GM23248 (cell line): ENCODE data around the gene KLHL40. TPM values are rescaled to one million over a fixed set of nuclear protein-coding genes. Genes with fewer than 3 reads are reported as not detected.

Experiments used
- DNase-seq: peaks from one replicate; pipeline ENCODE4 v3.0.0-alpha.2; 2015
- H2AFZ ChIP-seq: fragments of 200-600 bp; sonication (generic); 2 replicates; pipeline ENCODE4 v1.6.1; 2016; ENCODE audit warnings: antibody characterized with exemption
- H3F3A ChIP-seq: fragments of 200-600 bp; sonication (generic); 2 replicates; pipeline ENCODE4 v1.6.1; 2016; ENCODE audit warnings: mild to moderate bottlenecking, antibody characterized with exemption, mixed run types; ENCODE audit not compliant: insufficient read depth
- H3K27ac ChIP-seq: fragments of 200-600 bp; sonication (generic); 2 replicates; pipeline ENCODE4 v1.5.1; 2016; ENCODE audit warnings: mild to moderate bottlenecking
- H3K27me3 ChIP-seq: fragments of 200-600 bp; sonication (generic); replicated peaks from 2 replicates; pipeline ENCODE4 v1.6.1; 2016; ENCODE audit warnings: mild to moderate bottlenecking; ENCODE audit not compliant: insufficient read depth
- H3K36me3 ChIP-seq: fragments of 200-600 bp; sonication (generic); 2 replicates; pipeline ENCODE4 v1.6.1; 2016; ENCODE audit warnings: low read depth, mild to moderate bottlenecking
- H3K4me1 ChIP-seq: fragments of 200-600 bp; sonication (generic); 2 replicates; pipeline ENCODE4 v1.6.1; 2016; ENCODE audit warnings: mild to moderate bottlenecking; ENCODE audit not compliant: insufficient read depth
- H3K4me2 ChIP-seq: fragments of 200-600 bp; sonication (generic); one replicate; pipeline ENCODE4 v1.6.1; 2016; ENCODE audit warnings: mild to moderate bottlenecking; ENCODE audit not compliant: unreplicated experiment
- H3K4me3 ChIP-seq: fragments of 200-600 bp; sonication (generic); 2 replicates; pipeline ENCODE4 v1.5.1; 2016; ENCODE audit warnings: mild to moderate bottlenecking
- H3K79me2 ChIP-seq: fragments of 200-600 bp; sonication (generic); 2 replicates; pipeline ENCODE4 v1.6.1; 2016; ENCODE audit warnings: mild to moderate bottlenecking; ENCODE audit not compliant: insufficient read depth
- H3K9ac ChIP-seq: fragments of 200-600 bp; sonication (generic); 2 replicates; pipeline ENCODE4 v1.6.1; 2016; ENCODE audit warnings: mild to moderate bottlenecking
- H3K9me2 ChIP-seq: fragments of 200-600 bp; sonication (generic); 2 replicates; pipeline ENCODE4 v1.6.1; 2016; ENCODE audit warnings: mixed run types, mild to moderate bottlenecking, moderate library complexity; ENCODE audit not compliant: insufficient read depth
- H3K9me3 ChIP-seq: fragments of 200-600 bp; sonication (generic); one replicate; pipeline ENCODE4 v1.6.1; 2017; ENCODE audit warnings: low read depth
- H4K20me1 ChIP-seq: fragments of 200-600 bp; sonication (generic); 2 replicates; pipeline ENCODE4 v1.6.0; 2016; ENCODE audit not compliant: insufficient read depth
- EZH2 ChIP-seq: fragments of 200-600 bp; sonication (generic); IDR thresholded peaks from 2 replicates; pipeline ENCODE4 v1.6.1; 2018; ENCODE audit warnings: antibody characterized with exemption, mild to moderate bottlenecking; ENCODE audit not compliant: insufficient read depth, poor library complexity, severe bottlenecking
- EZH2phosphoT487 ChIP-seq: fragments of 200-600 bp; sonication (generic); IDR thresholded peaks from 2 replicates; pipeline ENCODE4 v1.6.1; 2018; ENCODE audit warnings: antibody characterized with exemption, moderate library complexity, mild to moderate bottlenecking, low read depth; ENCODE audit not compliant: insufficient read depth
- WGBS, 2 experiments: methylation state at CpG; one replicate each; pipeline ENCODE4 v1.1.6; 2015 to 2017; ENCODE audit warnings: low lambda C conversion rate in 2 of 2, low coverage in 1 of 2; ENCODE audit errors: missing lambda C conversion rate in 2 of 2; 5-methylcytosine and 5-hydroxymethylcytosine counted together
- in situ Hi-C: fragments of 300-500 bp; cut with MboI; formaldehyde crosslinking; loops from 2 replicates; pipeline ENCODE4 v1.15.0; 2020
- polyA plus RNA-seq: library from polyadenylated mRNA; unstranded; fragments of >200 nt; fragmentation: Nextera tagmentation; extraction: Ambion mirVana; gene quantifications from 2 replicates; pipeline ENCODE4 v1.2.1, GENCODE V29; 2016
- total RNA-seq: library from RNA; depleted of rRNA; stranded (reverse); fragments of >200 nt; shearing (Covaris generic); gene quantifications from 2 replicates; pipeline ENCODE4 v1.2.3, GENCODE V29; 2014

Gene KLHL40
- total and polyA plus RNA-seq, 2 experiments from 2014 or later: not detected

GRCh38 chr3:42692667-42693529, 7.6 kb downstream of the KLHL40 start:
- 73 to 78% methylated on average over 17 of the region's 17 CpGs for WGBS, 2 experiments
- Histone ChIP-seq H3F3A (no peaks in the 10 kb centered on the region), H3K36me3 (no peaks in the 10 kb centered on the region), H3K9ac (no peak overlapping the region), H2AFZ (no peak overlapping the region), H3K27me3 (0 out of 2 replicates have a peak, but pooled peaks cover 3% of the 10 kb centered on the region), H3K79me2 (no peaks in the 10 kb centered on the region), H3K4me3 (no peak overlapping the region), H3K9me3 (no peaks in the 10 kb centered on the region), H3K9me2 (no peaks in the 10 kb centered on the region), H4K20me1 (no peaks in the 10 kb centered on the region), H3K4me1 (no peaks in the 10 kb centered on the region), H3K4me2 (no peak overlapping the region), H3K27ac (no peak overlapping the region)
- in situ Hi-C loops: no loop called here
- TF ChIP-seq EZH2phosphoT487: no peak
- no peak for TF ChIP-seq EZH2
- DNase-seq: no peak

- Histone ChIP-seq H3K27ac (no peak overlapping the region), H3K36me3 (no peaks in the 10 kb centered on the region), H3K27me3 (0 out of 2 replicates have a peak, but pooled peaks cover 3% of the 10 kb centered on the region), H3K4me2 (no peak overlapping the region), H3K79me2 (no peaks in the 10 kb centered on the region), H4K20me1 (no peaks in the 10 kb centered on the region), H3K9ac (no peak overlapping the region), H3K9me3 (no peaks in the 10 kb centered on the region), H3F3A (no peaks in the 10 kb centered on the region), H3K9me2 (no peaks in the 10 kb centered on the region), H3K4me3 (no peak overlapping the region), H2AFZ (no peak overlapping the region), H3K4me1 (no peaks in the 10 kb centered on the region)
- WGBS, 2 experiments: 57 to 59% methylated on average over 4 of the region's 4 CpGs
- TF ChIP-seq EZH2phosphoT487 (no peak), EZH2 (no peak)
- no peak for DNase-seq
- in situ Hi-C loops: no loop called here
Observed at GRCh38 chr3:42693530-42693930, 8.2 kb downstream of the KLHL40 start.

GRCh38 chr3:42694366-42694765, 9.0 kb downstream of the KLHL40 start:
- Histone ChIP-seq H3K79me2 (no peaks in the 10 kb centered on the region), H3K9me3 (no peaks in the 10 kb centered on the region), H3K27me3 (0 out of 2 replicates have a peak, but pooled peaks cover 3% of the 10 kb centered on the region), H2AFZ (no peak overlapping the region), H4K20me1 (no peaks in the 10 kb centered on the region), H3K4me3 (no peak overlapping the region), H3K4me2 (no peak overlapping the region), H3K4me1 (no peaks in the 10 kb centered on the region), H3K9ac (no peak overlapping the region), H3F3A (no peaks in the 10 kb centered on the region), H3K27ac (no peak overlapping the region), H3K36me3 (no peaks in the 10 kb centered on the region), H3K9me2 (no peaks in the 10 kb centered on the region)
- no peak for DNase-seq
- in situ Hi-C loops: no loop called here
- no peak for TF ChIP-seq EZH2phosphoT487
- TF ChIP-seq EZH2: no peak

GRCh38 chr3:42696356-42697288, 11.3 kb downstream of the KLHL40 start:
- Histone ChIP-seq H3F3A (no peaks in the 10 kb centered on the region), H3K9ac (no peak overlapping the region), H3K36me3 (no peaks in the 10 kb centered on the region), H3K4me1 (no peaks in the 10 kb centered on the region), H4K20me1 (no peaks in the 10 kb centered on the region), H3K27ac (no peak overlapping the region), H3K79me2 (no peaks in the 10 kb centered on the region), H3K4me2 (no peak overlapping the region), H3K9me2 (no peaks in the 10 kb centered on the region), H3K4me3 (no peak overlapping the region), H2AFZ (no peak overlapping the region), H3K9me3 (no peaks in the 10 kb centered on the region), H3K27me3 (0 out of 2 replicates have a peak, but pooled peaks cover 3% of the 10 kb centered on the region)
- WGBS, 2 experiments: 63 to 66% methylated on average over 13 to 19 of the region's 19 CpGs
- in situ Hi-C loops: no loop called here
- DNase-seq: no peak
- no peak for TF ChIP-seq EZH2phosphoT487
- TF ChIP-seq EZH2: no peak
